Stimulated activated CD4-positive, alpha-beta T cell treated with anti-CD3 and anti-CD28 coated beads, Interleukin-12 subunit alpha, Interleukin-12 subunit beta, amount 100 ng/mL, for 4 hours (primary cell): ENCODE results near the gene WDR49.

Experiments
- DNase-seq: peaks from one replicate; pipeline ENCODE4 v3.0.0-alpha.2; 2020

WDR49 gene

DNA sequence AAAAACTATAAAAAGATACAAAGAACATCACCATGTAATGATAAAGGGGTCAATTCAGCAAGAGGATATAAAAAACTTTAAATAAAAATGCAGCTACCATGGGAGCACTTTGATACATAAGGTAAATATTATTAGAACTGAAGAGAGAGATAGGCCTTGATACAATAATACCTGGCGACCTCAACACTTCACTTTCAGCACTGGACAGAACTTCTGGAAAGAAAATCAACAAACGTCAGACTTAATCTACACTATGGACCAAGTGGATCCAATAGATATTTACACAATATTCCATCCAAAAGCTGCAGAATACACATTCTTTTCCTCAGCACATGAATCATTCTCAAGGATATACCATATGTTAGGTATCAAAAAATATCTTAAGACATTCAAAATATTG lies 42.0 kb downstream of the WDR49 start:
- DNase-seq: no peak

- no peak for DNase-seq
These were observed 44.6 kb downstream of the WDR49 start for GRCh38 chr3:167609156-167609555.

- no peak for DNase-seq
These were observed 46.9 kb downstream of the WDR49 start for GRCh38 chr3:167606836-167607235.

DNA sequence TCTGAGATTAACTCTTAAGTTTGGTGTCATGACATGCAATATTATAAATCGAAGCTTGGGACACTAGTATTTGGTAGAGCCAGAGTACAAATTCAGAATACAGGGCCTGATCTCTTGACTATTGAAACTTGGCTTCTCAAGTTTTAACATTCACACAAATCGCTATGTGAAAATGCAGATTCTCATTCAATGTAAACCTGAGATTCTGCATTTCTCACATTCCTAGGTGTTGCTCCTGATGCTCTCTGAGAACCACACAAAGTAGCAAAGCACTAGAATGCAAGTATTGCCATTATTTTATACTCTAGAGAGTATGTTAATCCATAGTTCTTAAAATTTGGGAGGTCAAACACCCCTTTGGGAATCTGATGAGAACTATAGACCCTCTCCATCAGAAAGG lies 47.9 kb downstream of the WDR49 start:
- DNase-seq: no peak

GRCh38 chr3:167602041-167602440 lies 51.7 kb downstream of the WDR49 start:
- DNase-seq: no peak

DNA sequence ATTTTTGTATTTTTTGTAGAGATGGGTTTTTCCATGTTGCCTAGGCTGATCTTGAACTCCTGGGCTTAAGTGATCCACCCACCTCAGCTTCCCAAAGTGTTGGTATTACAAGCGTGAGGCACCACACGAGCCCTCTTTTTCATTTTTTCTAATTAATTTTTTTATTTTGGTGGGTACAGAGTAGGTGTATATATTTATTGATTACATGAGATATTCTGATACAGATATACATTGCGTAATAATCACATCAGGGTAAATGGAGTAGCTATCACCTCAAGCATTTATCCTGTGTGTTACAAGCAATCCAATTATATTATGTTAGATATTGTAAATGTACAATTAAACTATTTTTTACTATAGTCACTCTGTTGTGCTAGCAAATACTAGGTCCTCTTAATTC lies 66.1 kb downstream of the WDR49 start:
- DNase-seq: no peak

- no peak for DNase-seq
These were observed 78.6 kb downstream of the WDR49 start for GRCh38 chr3:167575000-167575600.

DNA sequence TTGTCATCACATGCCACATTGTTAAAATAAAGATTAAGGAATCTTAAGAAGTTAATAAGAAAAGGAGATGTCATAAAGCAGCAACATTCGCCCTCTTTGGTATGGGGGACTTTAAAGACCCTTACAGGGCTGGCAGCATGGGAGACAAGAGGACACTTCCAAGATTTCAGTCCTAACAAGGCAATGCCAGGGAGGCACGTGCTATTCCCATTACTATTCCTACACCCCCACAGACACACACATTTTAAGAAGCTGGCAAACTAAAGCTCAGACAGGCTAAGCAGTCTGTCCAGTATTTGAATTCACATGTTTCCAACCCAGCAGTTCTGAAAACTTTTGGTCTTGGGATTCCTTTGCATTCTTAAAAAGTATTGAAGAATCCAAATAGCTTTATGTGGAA lies 80.8 kb downstream of the WDR49 start:
- no peak for DNase-seq

- no peak for DNase-seq
These were observed 85.1 kb downstream of the WDR49 start for GRCh38 chr3:167568634-167569033.

DNA sequence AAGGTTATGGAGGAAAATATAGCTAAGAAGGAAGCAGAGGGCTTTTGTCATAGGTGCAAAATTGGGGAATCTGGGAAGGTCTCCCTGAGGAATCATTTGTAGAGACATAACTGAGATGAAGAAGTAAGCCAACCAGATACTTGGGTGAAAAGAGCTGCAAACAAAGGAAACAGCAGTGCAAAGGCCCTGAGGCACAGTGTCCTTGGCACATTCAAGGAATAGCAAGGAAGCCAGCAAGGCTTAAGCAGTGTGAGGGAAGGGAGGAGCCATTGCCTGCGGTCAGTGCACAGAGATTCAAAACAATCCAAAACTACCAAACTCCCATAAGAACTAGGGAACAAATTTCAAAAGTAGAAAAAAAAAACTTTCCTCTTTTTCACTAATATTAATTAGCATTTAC lies 88.3 kb downstream of the WDR49 start:
- DNase-seq: no peak

GRCh38 chr3:167564612-167565011 lies 89.1 kb downstream of the WDR49 start:
- DNase-seq: no peak

GRCh38 chr3:167559924-167560323 lies 93.8 kb downstream of the WDR49 start:
- DNase-seq: no peak

DNA sequence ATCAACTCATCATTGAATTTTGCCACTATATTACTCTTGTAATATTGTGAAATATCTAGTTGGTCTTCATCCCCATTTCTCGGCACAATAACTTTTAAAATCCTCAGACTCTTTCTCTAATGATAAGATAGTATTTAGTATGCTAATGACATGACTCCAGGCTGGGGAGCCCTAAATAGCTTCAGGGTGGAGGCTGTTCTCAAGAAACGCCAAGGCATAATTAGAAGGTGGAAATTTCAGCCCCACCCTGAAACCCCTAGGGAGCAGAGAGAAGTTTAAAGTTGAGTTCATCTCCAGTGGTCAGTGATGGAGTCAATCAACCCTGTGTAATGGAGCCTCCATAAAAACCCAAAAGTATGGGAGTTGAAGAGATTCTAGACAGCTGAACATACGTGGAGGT lies 98.8 kb downstream of the WDR49 start:
- no peak for DNase-seq

DNA sequence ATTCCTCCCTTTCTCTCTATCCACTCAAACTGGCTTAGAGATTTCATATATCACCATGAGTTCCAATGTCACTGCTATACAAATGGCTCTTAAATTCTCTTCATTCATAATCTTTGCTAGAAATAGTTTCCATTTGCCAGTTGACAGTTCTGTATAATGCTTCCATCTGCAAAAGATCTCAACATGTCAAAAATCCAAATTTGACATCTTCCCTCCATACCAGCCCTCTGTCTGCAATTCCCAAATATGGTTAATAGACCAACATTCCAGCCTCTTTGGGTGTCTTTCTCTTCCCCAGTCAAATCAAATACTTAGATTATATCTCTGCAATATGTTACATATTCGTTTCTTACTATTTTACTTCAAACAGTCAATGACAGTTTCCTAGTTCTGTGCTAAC lies 115.7 kb downstream of the WDR49 start:
- no peak for DNase-seq

- no peak for DNase-seq
These were observed 132.8 kb downstream of the WDR49 start for GRCh38 chr3:167521006-167521355.

GRCh38 chr3:167520266-167521005 lies 133.3 kb downstream of the WDR49 start:
- DNase-seq: no peak

DNA sequence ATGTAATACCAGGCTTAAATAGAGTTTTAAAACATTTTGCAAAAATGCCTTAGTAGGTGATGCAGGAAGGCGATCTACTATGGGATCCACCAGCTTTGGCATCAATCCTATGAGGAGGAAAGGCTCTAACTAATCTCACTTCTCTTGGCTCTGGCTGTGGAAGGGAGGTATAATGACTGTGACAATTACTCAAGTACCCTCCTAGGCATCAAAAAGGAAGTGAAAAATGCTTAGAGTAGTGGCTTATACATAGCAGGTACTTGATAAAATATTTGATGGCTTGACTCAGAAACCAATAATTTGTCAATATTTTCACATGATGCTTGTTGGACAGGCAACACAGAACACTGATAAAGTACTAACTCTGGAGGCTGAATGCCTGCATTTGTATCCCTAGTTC lies 145.8 kb downstream of the WDR49 start:
- DNase-seq: no peak

- DNase-seq: no peak
These were observed 151.3 kb downstream of the WDR49 start for GRCh38 chr3:167502401-167502800.

DNA sequence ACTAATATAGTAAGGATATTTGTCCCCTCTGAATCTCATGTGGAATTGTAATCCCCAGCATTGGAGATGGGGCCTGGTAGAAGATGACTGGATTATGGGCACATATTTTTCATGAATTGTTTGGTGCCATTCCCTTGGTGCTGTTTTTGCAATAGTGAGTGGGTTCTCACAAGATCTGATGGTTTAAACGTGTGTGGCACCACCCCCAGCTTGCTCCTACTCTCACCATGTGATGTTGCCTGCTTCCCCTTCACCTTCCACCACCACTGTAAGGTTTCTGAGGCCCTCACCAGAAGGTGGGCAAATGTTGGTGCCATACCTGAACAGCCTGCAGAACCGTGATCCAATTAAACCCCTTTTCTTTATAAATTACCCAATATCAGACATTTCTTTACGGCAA lies 151.8 kb downstream of the WDR49 start:
- no peak for DNase-seq

GRCh38 chr3:167497903-167498302 lies 155.8 kb downstream of the WDR49 start:
- DNase-seq: no peak

GRCh38 chr3:167493244-167493643 lies 160.5 kb downstream of the WDR49 start:
- DNase-seq: no peak

- no peak for DNase-seq
These were observed 162.1 kb downstream of the WDR49 start for GRCh38 chr3:167491621-167492020.

- DNase-seq: no peak
These were observed 164.2 kb downstream of the WDR49 start for GRCh38 chr3:167489571-167489970.

DNA sequence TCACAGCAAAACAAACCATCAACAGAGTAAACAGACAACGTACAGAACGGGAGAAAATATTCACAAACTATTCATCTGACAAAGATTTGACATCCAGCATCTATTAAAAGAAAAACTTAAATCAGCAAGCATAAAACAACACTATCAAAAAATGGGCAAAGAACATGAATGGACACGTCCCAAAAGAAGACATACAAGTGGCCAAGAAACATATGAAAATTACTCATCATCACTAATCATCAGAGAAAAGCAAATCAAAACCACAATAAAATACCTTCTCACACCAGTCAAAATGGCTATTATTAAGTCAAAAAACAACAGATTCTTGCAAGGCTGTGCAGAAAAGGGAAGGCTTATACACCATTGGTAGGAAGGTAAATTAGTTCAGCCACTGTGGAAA lies 166.2 kb downstream of the WDR49 start:
- no peak for DNase-seq

DNA sequence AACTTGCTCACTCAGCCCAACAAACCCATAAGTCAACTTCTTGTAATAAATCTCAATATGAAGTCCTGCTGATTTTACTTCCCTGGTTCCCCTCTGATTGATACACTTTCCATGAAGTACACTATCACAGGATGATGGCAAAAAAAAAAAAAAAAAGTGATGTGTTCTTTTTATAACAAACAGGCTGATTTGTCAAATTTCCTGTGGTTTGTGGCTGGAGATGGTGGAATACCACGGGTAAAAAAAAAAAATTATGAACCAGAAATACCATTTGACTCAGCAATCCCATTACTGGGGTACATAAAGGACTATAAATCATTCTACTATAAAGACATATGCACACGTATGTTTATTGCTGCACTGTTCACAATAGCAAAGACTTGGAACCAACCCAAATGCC lies 169.2 kb downstream of the WDR49 start:
- no peak for DNase-seq
